Choroid plexus epithelial cell (primary cell): ENCODE measurements around the gene ARHGAP26.

Source experiments
- DNase-seq: peaks from one replicate; pipeline ENCODE4 v3.0.0-alpha.2; 2010; ENCODE audit warnings: low read depth
- H3K4me3 ChIP-seq: 2 replicates; pipeline ENCODE4 v1.5.1; 2011; ENCODE audit warnings: low read depth, mild to moderate bottlenecking, control low read depth, low read length, moderate library complexity
- TF ChIP-seq, protein P1 (sequence below): conservative IDR thresholded peaks from 2 replicates; pipeline ENCODE4 v1.5.1; 2011; ENCODE audit warnings: low read depth, mild to moderate bottlenecking, control low read depth, inconsistent platforms, low read length, moderate library complexity

Gene ARHGAP26

DNA sequence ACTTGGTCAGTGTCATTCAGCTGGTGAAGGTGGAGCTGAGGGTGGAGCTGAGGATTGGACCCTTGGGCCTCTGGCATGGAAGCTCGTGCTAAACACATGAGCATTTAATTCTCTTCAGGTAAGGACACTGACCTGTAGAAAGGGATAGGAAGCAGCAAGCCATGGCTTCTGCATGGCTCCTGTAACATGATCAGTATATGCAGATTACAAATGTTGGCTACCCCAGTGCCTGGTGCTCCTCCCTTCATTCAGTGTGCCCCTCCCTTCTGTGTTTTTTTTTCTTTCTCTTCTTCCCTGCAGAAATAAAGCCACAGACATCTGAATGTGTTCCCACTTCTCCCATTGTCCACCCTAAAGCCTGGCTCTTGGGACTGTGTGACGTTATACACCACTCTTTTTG lies 52.9 kb downstream of the ARHGAP26 start:
- TF ChIP-seq, protein P1, sequence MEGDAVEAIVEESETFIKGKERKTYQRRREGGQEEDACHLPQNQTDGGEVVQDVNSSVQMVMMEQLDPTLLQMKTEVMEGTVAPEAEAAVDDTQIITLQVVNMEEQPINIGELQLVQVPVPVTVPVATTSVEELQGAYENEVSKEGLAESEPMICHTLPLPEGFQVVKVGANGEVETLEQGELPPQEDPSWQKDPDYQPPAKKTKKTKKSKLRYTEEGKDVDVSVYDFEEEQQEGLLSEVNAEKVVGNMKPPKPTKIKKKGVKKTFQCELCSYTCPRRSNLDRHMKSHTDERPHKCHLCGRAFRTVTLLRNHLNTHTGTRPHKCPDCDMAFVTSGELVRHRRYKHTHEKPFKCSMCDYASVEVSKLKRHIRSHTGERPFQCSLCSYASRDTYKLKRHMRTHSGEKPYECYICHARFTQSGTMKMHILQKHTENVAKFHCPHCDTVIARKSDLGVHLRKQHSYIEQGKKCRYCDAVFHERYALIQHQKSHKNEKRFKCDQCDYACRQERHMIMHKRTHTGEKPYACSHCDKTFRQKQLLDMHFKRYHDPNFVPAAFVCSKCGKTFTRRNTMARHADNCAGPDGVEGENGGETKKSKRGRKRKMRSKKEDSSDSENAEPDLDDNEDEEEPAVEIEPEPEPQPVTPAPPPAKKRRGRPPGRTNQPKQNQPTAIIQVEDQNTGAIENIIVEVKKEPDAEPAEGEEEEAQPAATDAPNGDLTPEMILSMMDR: no peak
- no peak overlapping the region for H3K4me3 ChIP-seq
- DNase-seq: peak; percentile 37

GRCh38 chr5:142823806-142824205 lies 53.6 kb downstream of the ARHGAP26 start:
- TF ChIP-seq, protein P1: no peak
- DNase-seq: no peak
- H3K4me3 ChIP-seq: no peak overlapping the region

DNA sequence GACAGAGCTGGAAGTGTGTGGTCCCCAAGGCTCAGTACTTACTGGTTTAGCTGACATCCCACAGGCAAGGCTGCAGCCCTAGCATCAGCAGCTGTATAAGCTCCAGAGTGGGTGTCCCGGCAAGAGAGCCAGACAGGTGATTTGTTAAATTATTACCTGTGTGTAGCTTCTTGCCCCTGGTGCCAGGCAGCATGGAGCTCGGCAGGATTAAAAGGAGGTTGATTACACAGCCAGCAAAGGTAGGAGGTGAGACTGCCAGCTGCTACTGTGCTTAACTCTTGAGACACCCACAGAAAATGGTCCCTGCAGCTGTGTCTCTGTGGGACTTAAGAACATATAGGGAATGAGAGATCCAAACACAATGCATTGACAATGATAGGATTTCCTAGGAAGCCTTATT lies 54.2 kb downstream of the ARHGAP26 start:
- H3K4me3 ChIP-seq: no peak overlapping the region
- TF ChIP-seq, protein P1: no peak
- no peak for DNase-seq

DNA sequence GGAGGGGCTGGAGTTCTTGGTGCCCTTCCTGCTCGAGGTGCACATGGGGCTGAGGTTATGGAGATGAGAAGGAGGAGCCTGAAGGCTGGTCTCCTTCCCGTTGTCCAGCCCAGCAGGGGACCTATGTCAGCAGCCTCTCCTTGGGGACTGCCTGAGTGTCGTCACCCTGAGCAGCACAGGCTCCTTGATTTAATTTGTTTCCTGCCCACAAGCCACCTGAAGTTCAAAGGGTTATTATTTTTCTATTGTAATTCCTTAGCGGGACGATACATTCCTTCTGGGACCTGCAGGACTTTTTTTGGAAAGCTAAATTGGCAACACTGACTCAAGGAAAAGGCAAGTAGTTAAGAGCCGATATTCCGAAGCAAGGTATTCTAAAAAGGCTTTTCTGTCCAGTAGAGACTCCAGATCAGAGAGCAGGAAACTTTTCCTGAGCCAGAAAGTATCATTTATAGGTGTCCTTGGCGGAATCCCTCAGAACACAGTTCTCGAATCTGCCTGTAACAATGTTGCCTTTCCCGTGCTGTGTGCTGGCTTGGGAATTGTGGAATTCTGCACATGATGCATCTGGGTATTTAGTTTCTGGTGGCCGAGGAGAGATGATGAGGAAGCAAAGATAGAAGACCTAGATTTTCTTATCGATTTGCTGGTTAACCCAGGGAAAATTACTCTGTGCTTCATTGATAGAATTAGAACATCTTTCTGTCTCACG lies 55.4 kb downstream of the ARHGAP26 start:
- TF ChIP-seq, protein P1: no peak
- no peak for DNase-seq
- H3K4me3 ChIP-seq: no peak overlapping the region

- no peak overlapping the region for H3K4me3 ChIP-seq
- TF ChIP-seq, protein P1: no peak
- DNase-seq: no peak
Observed at GRCh38 chr5:142826093-142826492, 55.9 kb downstream of the ARHGAP26 start.

GRCh38 chr5:142826741-142827492 lies 56.7 kb downstream of the ARHGAP26 start:
- peak; percentile 77 for DNase-seq
- H3K4me3 ChIP-seq: no peak overlapping the region
- TF ChIP-seq, protein P1: no peak
